ENCODE measurements around the gene CDX1.

DNA sequence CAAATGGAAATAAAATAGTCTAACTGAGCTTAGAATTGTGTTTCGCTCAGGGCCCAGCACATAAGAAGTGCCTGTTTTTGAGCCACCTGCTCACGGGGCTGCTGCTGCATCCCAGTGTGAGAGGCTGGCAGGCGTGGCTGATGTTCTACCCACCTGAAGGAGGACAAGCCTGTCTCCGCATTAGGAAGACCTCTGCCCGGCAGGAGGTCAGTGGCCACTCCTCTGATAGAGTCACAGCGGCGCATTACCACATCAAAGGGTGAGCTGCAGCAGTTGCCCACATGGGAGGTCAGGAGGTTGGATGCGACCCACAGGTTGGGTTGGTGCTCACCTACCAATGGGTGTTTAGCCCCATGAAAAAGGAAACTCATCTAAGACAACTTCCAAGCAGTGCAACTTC, 19.6 kb downstream of the CDX1 start:
- TF ChIP-seq, protein P1, sequence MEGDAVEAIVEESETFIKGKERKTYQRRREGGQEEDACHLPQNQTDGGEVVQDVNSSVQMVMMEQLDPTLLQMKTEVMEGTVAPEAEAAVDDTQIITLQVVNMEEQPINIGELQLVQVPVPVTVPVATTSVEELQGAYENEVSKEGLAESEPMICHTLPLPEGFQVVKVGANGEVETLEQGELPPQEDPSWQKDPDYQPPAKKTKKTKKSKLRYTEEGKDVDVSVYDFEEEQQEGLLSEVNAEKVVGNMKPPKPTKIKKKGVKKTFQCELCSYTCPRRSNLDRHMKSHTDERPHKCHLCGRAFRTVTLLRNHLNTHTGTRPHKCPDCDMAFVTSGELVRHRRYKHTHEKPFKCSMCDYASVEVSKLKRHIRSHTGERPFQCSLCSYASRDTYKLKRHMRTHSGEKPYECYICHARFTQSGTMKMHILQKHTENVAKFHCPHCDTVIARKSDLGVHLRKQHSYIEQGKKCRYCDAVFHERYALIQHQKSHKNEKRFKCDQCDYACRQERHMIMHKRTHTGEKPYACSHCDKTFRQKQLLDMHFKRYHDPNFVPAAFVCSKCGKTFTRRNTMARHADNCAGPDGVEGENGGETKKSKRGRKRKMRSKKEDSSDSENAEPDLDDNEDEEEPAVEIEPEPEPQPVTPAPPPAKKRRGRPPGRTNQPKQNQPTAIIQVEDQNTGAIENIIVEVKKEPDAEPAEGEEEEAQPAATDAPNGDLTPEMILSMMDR (IDR thresholded peaks at IDR 0.05; ENCODE audit: low read depth, low read length): no peak
- TF ChIP-seq, protein P2, sequence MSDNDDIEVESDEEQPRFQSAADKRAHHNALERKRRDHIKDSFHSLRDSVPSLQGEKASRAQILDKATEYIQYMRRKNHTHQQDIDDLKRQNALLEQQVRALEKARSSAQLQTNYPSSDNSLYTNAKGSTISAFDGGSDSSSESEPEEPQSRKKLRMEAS (IDR thresholded peaks at IDR 0.05; ENCODE audit: low read depth, low read length): no peak
- no peak for TF ChIP-seq POLR2A (IDR thresholded peaks at IDR 0.05; ENCODE audit: extremely low read depth, insufficient read length)

Data from NB4 (cell line).